Vagina (tissue), 2 donors: ENCODE measurements around the gene TSHR.

Source experiments
- CTCF ChIP-seq, 3 experiments: fragments of 450-650 bp in 2 of 3; fragments of 200-600 bp in 1 of 3; sonication (generic) in 1 of 3; IDR thresholded peaks; one replicate each; pipeline ENCODE4 v1.5.1; 2017 to 2019; ENCODE audit warnings: antibody characterized with exemption in 3 of 3, mild to moderate bottlenecking in 2 of 3, moderate library complexity in 2 of 3
- POLR2A ChIP-seq, 2 donors: fragments of 450-650 bp; IDR thresholded peaks; one replicate each; pipeline ENCODE4 v1.6.1; 2017; ENCODE audit warnings: antibody characterized with exemption in 2 of 2, mild to moderate bottlenecking in 2 of 2, moderate library complexity in 2 of 2
- POLR2AphosphoS5 ChIP-seq, 2 donors: sonication (generic); formaldehyde crosslinking; IDR thresholded peaks; one replicate each; pipeline ENCODE4 v1.9.0; 2017; ENCODE audit warnings: antibody characterized with exemption in 2 of 2, mild to moderate bottlenecking in 2 of 2, low read depth in 1 of 2; ENCODE audit not compliant: insufficient read depth in 1 of 2

- TF ChIP-seq CTCF (IDR thresholded peaks at IDR 0.05) (no peak), POLR2A (IDR thresholded peaks at IDR 0.05) (no peak), POLR2AphosphoS5 (IDR thresholded peaks at IDR 0.05; ENCODE audit: insufficient read depth in 1 of 2, low read depth in 1 of 2) (no peak)
Observed at GRCh38 chr14:80923368-80923767, 32.1 kb upstream of the TSHR start.
